Heart left ventricle (tissue), 16 donors: ENCODE measurements around the gene IVD. TPM values are rescaled to one million over a fixed set of nuclear protein-coding genes. Genes with fewer than 3 reads are reported as not detected.
A peak's percentile ranks its signal among the peaks of the same experiment; 100 is the strongest.

Experiments used
- ATAC-seq, 4 donors: fragments of 200-7000 bp; cut with Tn5 transposase; one replicate each; pipeline ENCODE4 v1.9.1; 2020 to 2022; ENCODE audit warnings: moderate library complexity in 4 of 4, mild to moderate bottlenecking in 3 of 4, moderate number of reproducible peaks in 1 of 4
- DNase-seq, 5 donors: peaks; one replicate each; pipeline ENCODE4 v3.0.0-alpha.2; 2020
- H3K27ac ChIP-seq, 12 donors: fragments of 200-600 bp; sonication (generic) in 4 of 12; one replicate each; pipeline versions ENCODE4 v1.5.0 to v1.8.0; 2016 to 2022; ENCODE audit warnings: mild to moderate bottlenecking in 2 of 12
- H3K27me3 ChIP-seq, 9 donors: fragments of 200-600 bp; sonication (generic) in 2 of 9; one replicate each; pipeline versions ENCODE4 v1.5.1 to v1.8.0; 2016 to 2022; ENCODE audit warnings: mild to moderate bottlenecking in 3 of 9
- H3K36me3 ChIP-seq, 9 donors: fragments of 200-600 bp; sonication (generic) in 2 of 9; one replicate each; pipeline versions ENCODE4 v1.5.0 to v1.8.0; 2018 to 2022; ENCODE audit warnings: mild to moderate bottlenecking in 2 of 9
- H3K4me1 ChIP-seq, 12 donors: fragments of 200-600 bp; sonication (generic) in 4 of 12; one replicate each; pipeline versions ENCODE4 v1.5.0 to v1.8.0; 2016 to 2022; ENCODE audit warnings: mild to moderate bottlenecking in 3 of 12
- H3K4me3 ChIP-seq, 12 donors: fragments of 200-600 bp; sonication (generic) in 4 of 12; one replicate each; pipeline versions ENCODE4 v1.5.0 to v1.8.0; 2017 to 2022; ENCODE audit warnings: mild to moderate bottlenecking in 9 of 12, moderate library complexity in 4 of 12
- H3K9me3 ChIP-seq, 12 donors: fragments of 200-600 bp; sonication (generic) in 4 of 12; one replicate each; pipeline versions ENCODE4 v1.5.0 to v1.8.0; 2016 to 2022; ENCODE audit warnings: mild to moderate bottlenecking in 1 of 12
- POLR2A ChIP-seq, 2 donors: fragments of 450-650 bp; IDR thresholded peaks; one replicate each; pipeline ENCODE4 v1.6.1; 2017; ENCODE audit warnings: antibody characterized with exemption in 2 of 2, mild to moderate bottlenecking in 2 of 2, moderate library complexity in 2 of 2
- WGBS, 4 donors: extraction: QIAGEN DNeasy Blood & Tissue Kit in 2 of 4; methylation state at CpG; one replicate each; pipeline versions ENCODE4 v1.1.5 to v1.1.7; 2013 to 2018; 5-methylcytosine and 5-hydroxymethylcytosine counted together
- intact Hi-C, 10 donors: fragments of 100-400 bp; cut with DNase I; formaldehyde crosslinking; loops; one replicate each; pipeline versions ENCODE4 v1.11.1 to v1.14.2; 2022
- polyA plus RNA-seq, 2 donors: library from polyadenylated mRNA; stranded (reverse); fragments of 200-250 nt; gene quantifications; one replicate each; pipeline ENCODE4 v1.2.3, GENCODE V29; 2013
- total RNA-seq, 9 donors: library from RNA; depleted of rRNA in 2 of 9; stranded (reverse); fragments of >200 nt in 2 of 9; fragmentation: NEBNext Ultra II Directional in 3 of 9; extraction: Animal tissue kit (Norgen Biotek cat#: 25700) in 3 of 9; gene quantifications; one replicate each; pipeline versions ENCODE4 v1.1.0 to v1.2.4, GENCODE V29; 2016 to 2023
- TF ChIP-seq, protein P1 (sequence below), 12 donors: fragments of 200-600 bp; sonication (generic) in 4 of 12; IDR thresholded peaks; one replicate each; pipeline versions ENCODE4 v1.5.0 to v1.8.0; 2018 to 2022; ENCODE audit warnings: antibody characterized with exemption in 12 of 12, mild to moderate bottlenecking in 5 of 12
- donor health status: ischemic (EF 13 %, LVEDD 7.1; RV severe dilation, severe dysfunction).
- donor health status: healthy with polysubstance abuse.
- donor health status: DM: no; HTN: yes; CAD: no.
- donor health status: DM: no; HTN: no; CAD: no.
- donor health status: ischemic (EF 25% LVEDD 6.9; RV normal size, moderate dysfunction).
- donor health status: ischemic (EF 25% LVEDD 5.7; RV mildly dilated, moderate dysfunction).
- donor health status: healthy.
- donor health status: DM: yes; HTN: yes; CAD: no.
- donor health status: ischemic (EF 35%, LVEDD 5.7; RV mildly dilated, moderate dysfunction).
- donor health status: nonischemic (EF 11% LVEDD 7.7; RV severe dilation, severe dysfunction).
- donor health status: DM: yes; HTN: yes; CAD: no.
- donor health status: PGD.
- donor health status: ischemic (EF 29% LVEDD 5.4; RV normal size, mild dysfunction).
- donor health status: nonischemic (EF 23%, LVEDD 6.1; RV moderate dilation, normal function).

The IVD gene
- total and polyA plus RNA-seq, 11 donors, result 52.9 to 130 (median 95.1) TPM

DNA sequence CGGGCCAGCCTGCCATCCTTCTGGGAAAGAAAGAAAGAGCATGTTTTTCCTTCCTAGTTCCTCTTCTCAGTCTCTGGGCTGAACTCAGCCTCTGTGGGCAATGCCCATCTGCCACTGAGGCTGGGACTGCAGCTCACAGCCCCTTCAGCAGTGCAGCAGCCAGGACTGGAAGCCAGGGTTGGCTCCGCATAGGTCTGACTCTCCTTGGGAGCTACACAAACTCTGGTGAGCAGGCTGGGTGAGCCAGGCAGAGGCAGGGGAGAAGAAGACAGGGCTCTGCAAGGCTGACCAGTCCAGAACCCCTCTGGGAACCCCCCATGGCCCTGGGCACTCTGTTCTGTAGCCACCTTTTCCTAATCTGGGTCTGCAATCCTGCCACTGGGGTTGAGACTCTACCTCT lies 44.0 kb upstream of the IVD start:
- Histone ChIP-seq H3K4me1 (peaks cover 0 to 35% (median 13%) of the 10 kb centered on the region in 12 donors), H3K9me3 (no peaks in the 10 kb centered on the region), H3K27me3 (no peaks in the 10 kb centered on the region), H3K27ac (no peak overlapping the region), H3K36me3 (no peaks in the 10 kb centered on the region), H3K4me3 (no peak overlapping the region)
- DNase-seq, result no peak
- TF ChIP-seq, protein P1, sequence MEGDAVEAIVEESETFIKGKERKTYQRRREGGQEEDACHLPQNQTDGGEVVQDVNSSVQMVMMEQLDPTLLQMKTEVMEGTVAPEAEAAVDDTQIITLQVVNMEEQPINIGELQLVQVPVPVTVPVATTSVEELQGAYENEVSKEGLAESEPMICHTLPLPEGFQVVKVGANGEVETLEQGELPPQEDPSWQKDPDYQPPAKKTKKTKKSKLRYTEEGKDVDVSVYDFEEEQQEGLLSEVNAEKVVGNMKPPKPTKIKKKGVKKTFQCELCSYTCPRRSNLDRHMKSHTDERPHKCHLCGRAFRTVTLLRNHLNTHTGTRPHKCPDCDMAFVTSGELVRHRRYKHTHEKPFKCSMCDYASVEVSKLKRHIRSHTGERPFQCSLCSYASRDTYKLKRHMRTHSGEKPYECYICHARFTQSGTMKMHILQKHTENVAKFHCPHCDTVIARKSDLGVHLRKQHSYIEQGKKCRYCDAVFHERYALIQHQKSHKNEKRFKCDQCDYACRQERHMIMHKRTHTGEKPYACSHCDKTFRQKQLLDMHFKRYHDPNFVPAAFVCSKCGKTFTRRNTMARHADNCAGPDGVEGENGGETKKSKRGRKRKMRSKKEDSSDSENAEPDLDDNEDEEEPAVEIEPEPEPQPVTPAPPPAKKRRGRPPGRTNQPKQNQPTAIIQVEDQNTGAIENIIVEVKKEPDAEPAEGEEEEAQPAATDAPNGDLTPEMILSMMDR (IDR thresholded peaks at IDR 0.05), result no peak
- no peak for TF ChIP-seq POLR2A (IDR thresholded peaks at IDR 0.05)
- intact Hi-C loops, result loop anchor here in 1 of 10 donors (10.0 kb wide), 1 partner anchor 53 kb away; no protein-coding TSS in a partner anchor
- no peak for ATAC-seq
- 83 to 90% (median 87%) methylated on average over 2 of the region's 2 CpGs for WGBS, 4 donors

DNA sequence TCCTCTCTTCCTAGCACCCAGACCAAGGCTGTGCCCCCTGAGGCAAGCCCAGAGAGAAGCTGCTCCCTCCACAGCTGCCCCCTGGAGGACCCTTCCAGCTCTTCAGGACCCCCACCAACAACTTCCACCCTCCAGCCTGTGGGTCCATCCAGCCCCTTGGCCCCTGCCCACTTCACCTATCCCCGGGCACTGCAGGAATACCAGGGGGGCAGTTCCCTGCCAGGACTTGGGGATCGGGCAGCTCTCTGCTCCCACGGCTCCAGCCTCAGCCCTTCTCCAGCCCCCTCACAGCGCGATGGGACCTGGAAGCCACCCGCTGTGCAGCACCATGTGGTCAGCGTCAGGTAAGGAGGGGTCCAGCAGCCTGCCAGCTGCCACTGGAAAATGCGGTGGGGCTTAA lies 42.0 kb upstream of the IVD start:
- ATAC-seq (no peak), DNase-seq (no peak)
- TF ChIP-seq, protein P1 (IDR thresholded peaks at IDR 0.05), result no peak
- TF ChIP-seq POLR2A (IDR thresholded peaks at IDR 0.05), result no peak
- no peaks in the 10 kb centered on the region for H3K36me3 ChIP-seq
- H3K4me3 ChIP-seq, result no peak overlapping the region
- H3K27ac ChIP-seq, result no peak overlapping the region
- peaks cover 0 to 38% (median 21%) of the 10 kb centered on the region in 12 donors for H3K4me1 ChIP-seq
- 80 to 92% (median 84%) methylated on average over 8 of the region's 8 CpGs for WGBS, 4 donors
- no peaks in the 10 kb centered on the region for H3K27me3 ChIP-seq
- no peaks in the 10 kb centered on the region for H3K9me3 ChIP-seq
- intact Hi-C loops, result loop anchor here in 1 of 10 donors (10.0 kb wide), 1 partner anchor 51 kb away; no protein-coding TSS in a partner anchor

DNA sequence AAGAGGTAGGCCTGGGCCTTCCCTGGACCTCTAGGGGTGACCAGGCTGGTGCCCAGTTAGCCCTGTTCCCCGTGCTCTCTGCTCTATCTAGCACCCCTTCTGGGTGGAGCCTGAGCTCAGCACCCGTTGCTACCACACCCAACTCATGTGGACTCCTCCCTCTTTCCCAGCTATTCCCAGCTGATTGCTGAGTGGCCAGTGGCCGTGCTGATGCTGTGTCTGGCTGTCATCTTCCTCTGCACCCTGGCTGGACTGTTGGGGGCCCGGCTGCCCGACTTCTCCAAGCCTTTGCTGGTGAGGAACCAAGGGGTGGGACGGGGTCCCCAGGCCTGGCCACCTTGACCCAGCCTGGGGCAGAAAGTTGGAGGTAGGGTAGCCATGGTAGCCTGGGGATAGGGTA lies 41.3 kb upstream of the IVD start:
- Histone ChIP-seq H3K4me1 (peaks cover 0 to 35% (median 20%) of the 10 kb centered on the region in 12 donors), H3K4me3 (no peak overlapping the region), H3K27me3 (no peaks in the 10 kb centered on the region), H3K27ac (no peak overlapping the region), H3K36me3 (no peaks in the 10 kb centered on the region), H3K9me3 (no peaks in the 10 kb centered on the region)
- no peak for ATAC-seq
- 74 to 84% (median 80%) methylated on average over 6 of the region's 6 CpGs for WGBS, 4 donors
- no peak for DNase-seq
- no peak for TF ChIP-seq POLR2A (IDR thresholded peaks at IDR 0.05)
- TF ChIP-seq, protein P1 (IDR thresholded peaks at IDR 0.05), result no peak
- intact Hi-C loops, result loop anchor here in 1 of 10 donors (10.0 kb wide), 1 partner anchor 51 kb away; no protein-coding TSS in a partner anchor

DNA sequence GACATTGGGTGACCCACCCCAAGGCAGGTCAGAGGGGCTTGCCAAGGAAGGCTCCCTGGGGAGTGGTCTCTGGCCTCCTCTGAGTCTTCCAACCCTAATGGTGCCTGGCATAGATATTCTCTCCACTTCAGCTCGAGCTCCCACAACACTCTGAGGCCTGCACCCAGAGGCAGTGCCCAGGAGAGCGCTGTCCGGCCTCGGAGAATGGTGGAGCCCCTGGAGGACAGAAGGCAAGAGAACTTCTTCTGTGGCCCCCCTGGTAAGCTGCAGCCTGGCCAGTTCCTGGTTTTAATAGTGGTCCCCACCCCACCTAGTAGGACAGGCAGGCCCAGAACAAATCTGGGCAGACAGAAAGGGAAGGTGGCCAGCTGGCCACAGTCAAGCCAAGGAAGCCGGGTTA lies 40.6 kb upstream of the IVD start:
- H3K4me1 ChIP-seq, result peaks cover 0 to 35% (median 20%) of the 10 kb centered on the region in 12 donors
- DNase-seq (no peak), ATAC-seq (no peak)
- H3K27me3 ChIP-seq, result no peaks in the 10 kb centered on the region
- TF ChIP-seq POLR2A (IDR thresholded peaks at IDR 0.05), result no peak
- TF ChIP-seq, protein P1 (IDR thresholded peaks at IDR 0.05), result no peak
- intact Hi-C loops, result loop anchor here in 7 of 10 donors (5.0 to 10.0 kb wide), 5 partner anchors 38 to 57 kb away; partner anchors contain the start of genes INAFM2 (in 4 of the 7) and IVD (in 1 of the 7)
- no peak overlapping the region for H3K4me3 ChIP-seq
- H3K9me3 ChIP-seq, result no peaks in the 10 kb centered on the region
- WGBS, 4 donors, result 77 to 85% (median 82%) methylated on average over 5 of the region's 5 CpGs
- H3K36me3 ChIP-seq, result no peaks in the 10 kb centered on the region
- H3K27ac ChIP-seq, result peak overlapping the region in 2 of 12 donors; percentile 83 to 88
